HepG2 (cell line): ENCODE measurements around the gene CCNT2. TPM values are rescaled to one million over a fixed set of nuclear protein-coding genes. Genes with fewer than 3 reads are reported as not detected.
A peak's percentile ranks its signal among the peaks of the same experiment; 100 is the strongest.

Experiments
- AKAP8 ChIP-seq: sonication (generic); formaldehyde crosslinking; IDR thresholded peaks from 2 replicates; pipeline ENCODE4 v1.5.1; 2020; ENCODE audit warnings: mild to moderate bottlenecking, missing genetic modification reagents
- DNMT3B ChIP-seq: conservative IDR thresholded peaks from 2 replicates; pipeline ENCODE4 v1.6.1; 2016; ENCODE audit warnings: missing biosample characterization, control low read depth
- FOXA3 ChIP-seq: IDR thresholded peaks from 2 replicates; pipeline ENCODE4 v1.6.1; 2016; ENCODE audit warnings: missing genetic modification reagents, missing compliant biosample characterization
- GABPB1 ChIP-seq: IDR thresholded peaks from 2 replicates; pipeline ENCODE4 v1.6.1; 2016; ENCODE audit warnings: mild to moderate bottlenecking, missing genetic modification reagents, moderate library complexity, missing compliant biosample characterization
- MED13 ChIP-seq: sonication (generic); formaldehyde crosslinking; IDR thresholded peaks from 2 replicates; pipeline ENCODE4 v1.5.0; 2020; ENCODE audit warnings: missing genetic modification reagents
- REL ChIP-seq: sonication (generic); formaldehyde crosslinking; conservative IDR thresholded peaks from 2 replicates; pipeline ENCODE4 v1.8.0; 2022; ENCODE audit warnings: mild to moderate bottlenecking, missing genetic modification reagents, moderate library complexity
- SNAPC2 ChIP-seq: sonication (generic); formaldehyde crosslinking; IDR thresholded peaks from 2 replicates; pipeline ENCODE4 v1.8.1; 2022; ENCODE audit warnings: mild to moderate bottlenecking, missing genetic modification reagents
- ZNF234 ChIP-seq: sonication (generic); formaldehyde crosslinking; conservative IDR thresholded peaks from 2 replicates; pipeline ENCODE4 v1.5.1; 2020; ENCODE audit warnings: mild to moderate bottlenecking, missing genetic modification reagents
- ZNF260 ChIP-seq: sonication (generic); formaldehyde crosslinking; IDR thresholded peaks from 2 replicates; pipeline ENCODE4 v1.4.0; 2020; ENCODE audit warnings: missing genetic modification reagents, low read depth, mild to moderate bottlenecking, borderline replicate concordance
- ZNF263 ChIP-seq: sonication (generic); formaldehyde crosslinking; IDR thresholded peaks from 2 replicates; pipeline ENCODE4 v1.4.0; 2020; ENCODE audit warnings: missing genetic modification reagents
- ZNF292 ChIP-seq: sonication (generic); formaldehyde crosslinking; IDR thresholded peaks from 2 replicates; pipeline ENCODE4 v1.8.1; 2022; ENCODE audit warnings: mild to moderate bottlenecking, low read depth, missing genetic modification reagents, borderline replicate concordance
- ZNF549 ChIP-seq: sonication (generic); formaldehyde crosslinking; IDR thresholded peaks from 2 replicates; pipeline ENCODE4 v1.5.0; 2020; ENCODE audit warnings: missing genetic modification reagents
- ZNF746 ChIP-seq: sonication (generic); formaldehyde crosslinking; IDR thresholded peaks from 2 replicates; pipeline ENCODE4 v1.8.0; 2022; ENCODE audit warnings: mild to moderate bottlenecking, missing genetic modification reagents
- polyA plus RNA-seq, 8 experiments: library from polyadenylated mRNA; depleted of rRNA in 3 of 8; stranded (reverse) in 7 of 8; unstranded in 1 of 8; fragments of >200 nt; fragmentation: Illumina TruSeq in 4 of 8; extraction: Trizol in 4 of 8; gene quantifications; 2 replicates each; pipeline versions ENCODE4 v1.2.1 to v1.2.3, GENCODE V29; 2011 to 2016; ENCODE audit warnings: low read depth in 4 of 8, missing spikeins in 1 of 8, mixed read lengths in 1 of 8; ENCODE audit not compliant: insufficient read depth in 1 of 8
- total RNA-seq, 5 experiments: library from RNA; depleted of rRNA; stranded (reverse); fragments of >200 nt; fragmentation: Illumina TruSeq; extraction: Trizol; gene quantifications; 2 replicates each; pipeline ENCODE4 v1.2.3, GENCODE V29; 2016; ENCODE audit warnings: low read depth in 1 of 5
- TF ChIP-seq, protein P1 (sequence below): sonication (generic); formaldehyde crosslinking; conservative IDR thresholded peaks from 2 replicates; pipeline ENCODE4 v1.4.0; 2020; ENCODE audit warnings: mild to moderate bottlenecking, missing genetic modification reagents, moderate library complexity
- TF ChIP-seq, protein P2 (sequence below): sonication (generic); formaldehyde crosslinking; IDR thresholded peaks from 2 replicates; pipeline ENCODE4 v1.8.1; 2022; ENCODE audit warnings: low read depth, mild to moderate bottlenecking, missing genetic modification reagents
- TF ChIP-seq, protein P3 (sequence below): sonication (generic); formaldehyde crosslinking; IDR thresholded peaks from 2 replicates; pipeline ENCODE4 v1.4.0; 2020; ENCODE audit warnings: mild to moderate bottlenecking, missing genetic modification reagents, borderline replicate concordance
- TF ChIP-seq, protein P4 (sequence below): sonication (generic); formaldehyde crosslinking; IDR thresholded peaks from 2 replicates; pipeline ENCODE4 v1.4.0; 2020; ENCODE audit warnings: missing genetic modification reagents, borderline replicate concordance
- TF ChIP-seq, protein P5 (sequence below): sonication (generic); formaldehyde crosslinking; IDR thresholded peaks from 2 replicates; pipeline ENCODE4 v1.4.0; 2020; ENCODE audit warnings: missing genetic modification reagents, low read depth, mild to moderate bottlenecking, borderline replicate concordance

The CCNT2 gene
- total and polyA plus RNA-seq, 2 of the 13 experiments (the other 11 are each of a cell fraction or from before 2014, with no cell fraction given) = 22.1 to 34.4 TPM

DNA sequence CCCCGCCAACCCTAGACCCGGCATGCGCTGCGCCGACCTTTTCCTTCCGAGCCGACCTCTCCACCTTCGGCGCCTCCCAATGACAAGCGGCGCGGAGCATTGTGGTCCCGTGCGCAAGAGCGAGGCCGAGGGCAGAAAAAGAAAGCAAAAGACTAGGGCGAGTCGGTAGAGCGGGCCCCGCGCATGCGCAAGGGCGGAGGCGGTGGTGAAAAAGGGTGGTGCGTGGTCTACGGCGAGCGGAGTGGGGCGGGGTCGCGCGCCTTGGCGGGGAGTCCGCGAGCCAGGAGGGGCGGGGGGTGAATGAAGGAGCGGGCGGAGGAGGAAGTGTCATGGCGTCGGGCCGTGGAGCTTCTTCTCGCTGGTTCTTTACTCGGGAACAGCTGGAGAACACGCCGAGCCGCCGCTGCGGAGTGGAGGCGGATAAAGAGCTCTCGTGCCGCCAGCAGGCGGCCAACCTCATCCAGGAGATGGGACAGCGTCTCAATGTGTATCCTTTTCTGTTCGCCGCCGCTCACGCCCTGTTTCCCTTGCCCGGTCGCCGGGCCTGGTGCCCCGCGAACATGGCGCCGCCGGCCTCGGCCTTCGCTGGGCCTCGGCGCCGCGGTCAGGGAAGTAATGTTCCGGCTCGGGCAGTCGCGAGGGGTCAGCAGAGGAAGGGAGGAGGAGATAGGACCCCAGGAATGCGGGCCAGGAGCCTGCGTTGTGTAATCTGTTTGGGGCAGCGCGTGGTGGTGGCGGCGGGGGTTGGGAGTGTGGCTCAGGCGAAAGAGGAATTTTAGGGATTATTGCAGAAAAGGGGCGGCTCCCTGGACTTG, at the start of gene CCNT2 (continued):
- TF ChIP-seq, protein P1, sequence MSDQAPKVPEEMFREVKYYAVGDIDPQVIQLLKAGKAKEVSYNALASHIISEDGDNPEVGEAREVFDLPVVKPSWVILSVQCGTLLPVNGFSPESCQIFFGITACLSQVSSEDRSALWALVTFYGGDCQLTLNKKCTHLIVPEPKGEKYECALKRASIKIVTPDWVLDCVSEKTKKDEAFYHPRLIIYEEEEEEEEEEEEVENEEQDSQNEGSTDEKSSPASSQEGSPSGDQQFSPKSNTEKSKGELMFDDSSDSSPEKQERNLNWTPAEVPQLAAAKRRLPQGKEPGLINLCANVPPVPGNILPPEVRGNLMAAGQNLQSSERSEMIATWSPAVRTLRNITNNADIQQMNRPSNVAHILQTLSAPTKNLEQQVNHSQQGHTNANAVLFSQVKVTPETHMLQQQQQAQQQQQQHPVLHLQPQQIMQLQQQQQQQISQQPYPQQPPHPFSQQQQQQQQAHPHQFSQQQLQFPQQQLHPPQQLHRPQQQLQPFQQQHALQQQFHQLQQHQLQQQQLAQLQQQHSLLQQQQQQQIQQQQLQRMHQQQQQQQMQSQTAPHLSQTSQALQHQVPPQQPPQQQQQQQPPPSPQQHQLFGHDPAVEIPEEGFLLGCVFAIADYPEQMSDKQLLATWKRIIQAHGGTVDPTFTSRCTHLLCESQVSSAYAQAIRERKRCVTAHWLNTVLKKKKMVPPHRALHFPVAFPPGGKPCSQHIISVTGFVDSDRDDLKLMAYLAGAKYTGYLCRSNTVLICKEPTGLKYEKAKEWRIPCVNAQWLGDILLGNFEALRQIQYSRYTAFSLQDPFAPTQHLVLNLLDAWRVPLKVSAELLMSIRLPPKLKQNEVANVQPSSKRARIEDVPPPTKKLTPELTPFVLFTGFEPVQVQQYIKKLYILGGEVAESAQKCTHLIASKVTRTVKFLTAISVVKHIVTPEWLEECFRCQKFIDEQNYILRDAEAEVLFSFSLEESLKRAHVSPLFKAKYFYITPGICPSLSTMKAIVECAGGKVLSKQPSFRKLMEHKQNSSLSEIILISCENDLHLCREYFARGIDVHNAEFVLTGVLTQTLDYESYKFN (CRISPR knock-in tag) = no peak; the same call in 1 of the 2 replicates
- TF ChIP-seq, protein P2, sequence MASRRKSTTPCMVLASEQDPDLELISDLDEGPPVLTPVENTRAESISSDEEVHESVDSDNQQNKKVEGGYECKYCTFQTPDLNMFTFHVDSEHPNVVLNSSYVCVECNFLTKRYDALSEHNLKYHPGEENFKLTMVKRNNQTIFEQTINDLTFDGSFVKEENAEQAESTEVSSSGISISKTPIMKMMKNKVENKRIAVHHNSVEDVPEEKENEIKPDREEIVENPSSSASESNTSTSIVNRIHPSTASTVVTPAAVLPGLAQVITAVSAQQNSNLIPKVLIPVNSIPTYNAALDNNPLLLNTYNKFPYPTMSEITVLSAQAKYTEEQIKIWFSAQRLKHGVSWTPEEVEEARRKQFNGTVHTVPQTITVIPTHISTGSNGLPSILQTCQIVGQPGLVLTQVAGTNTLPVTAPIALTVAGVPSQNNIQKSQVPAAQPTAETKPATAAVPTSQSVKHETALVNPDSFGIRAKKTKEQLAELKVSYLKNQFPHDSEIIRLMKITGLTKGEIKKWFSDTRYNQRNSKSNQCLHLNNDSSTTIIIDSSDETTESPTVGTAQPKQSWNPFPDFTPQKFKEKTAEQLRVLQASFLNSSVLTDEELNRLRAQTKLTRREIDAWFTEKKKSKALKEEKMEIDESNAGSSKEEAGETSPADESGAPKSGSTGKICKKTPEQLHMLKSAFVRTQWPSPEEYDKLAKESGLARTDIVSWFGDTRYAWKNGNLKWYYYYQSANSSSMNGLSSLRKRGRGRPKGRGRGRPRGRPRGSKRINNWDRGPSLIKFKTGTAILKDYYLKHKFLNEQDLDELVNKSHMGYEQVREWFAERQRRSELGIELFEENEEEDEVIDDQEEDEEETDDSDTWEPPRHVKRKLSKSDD = 0 out of 2 replicates have a peak, but pooled peaks have one; percentile 76
- peak; percentile 63; the same call in 1 of the 2 replicates for TF ChIP-seq MED13 (CRISPR knock-in tag)
- no peak for TF ChIP-seq ZNF260 (CRISPR knock-in tag)
- TF ChIP-seq ZNF292 (CRISPR knock-in tag) = no peak
- 0 out of 2 replicates have a peak, but pooled peaks have one; percentile 46 for TF ChIP-seq ZNF234 (CRISPR knock-in tag)
- no peak; the same call in 1 of the 2 replicates for TF ChIP-seq FOXA3 (CRISPR knock-in tag)
- 0 out of 2 replicates have a peak, but pooled peaks have one; percentile 29 for TF ChIP-seq DNMT3B (CRISPR knock-in tag)
- no peak for TF ChIP-seq AKAP8
- peak; percentile 88 for TF ChIP-seq ZNF746 (CRISPR knock-in tag)
- TF ChIP-seq, protein P3, sequence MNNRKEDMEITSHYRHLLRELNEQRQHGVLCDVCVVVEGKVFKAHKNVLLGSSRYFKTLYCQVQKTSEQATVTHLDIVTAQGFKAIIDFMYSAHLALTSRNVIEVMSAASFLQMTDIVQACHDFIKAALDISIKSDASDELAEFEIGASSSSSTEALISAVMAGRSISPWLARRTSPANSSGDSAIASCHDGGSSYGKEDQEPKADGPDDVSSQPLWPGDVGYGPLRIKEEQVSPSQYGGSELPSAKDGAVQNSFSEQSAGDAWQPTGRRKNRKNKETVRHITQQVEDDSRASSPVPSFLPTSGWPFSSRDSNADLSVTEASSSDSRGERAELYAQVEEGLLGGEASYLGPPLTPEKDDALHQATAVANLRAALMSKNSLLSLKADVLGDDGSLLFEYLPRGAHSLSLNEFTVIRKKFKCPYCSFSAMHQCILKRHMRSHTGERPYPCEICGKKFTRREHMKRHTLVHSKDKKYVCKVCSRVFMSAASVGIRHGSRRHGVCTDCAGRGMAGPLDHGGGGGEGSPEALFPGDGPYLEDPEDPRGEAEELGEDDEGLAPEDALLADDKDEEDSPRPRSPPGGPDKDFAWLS (CRISPR knock-in tag) = no peak; the same call in 1 of the 2 replicates
- TF ChIP-seq REL (CRISPR knock-in tag) = peak; percentile 84
- TF ChIP-seq ZNF263 = no peak
- TF ChIP-seq, protein P4, sequence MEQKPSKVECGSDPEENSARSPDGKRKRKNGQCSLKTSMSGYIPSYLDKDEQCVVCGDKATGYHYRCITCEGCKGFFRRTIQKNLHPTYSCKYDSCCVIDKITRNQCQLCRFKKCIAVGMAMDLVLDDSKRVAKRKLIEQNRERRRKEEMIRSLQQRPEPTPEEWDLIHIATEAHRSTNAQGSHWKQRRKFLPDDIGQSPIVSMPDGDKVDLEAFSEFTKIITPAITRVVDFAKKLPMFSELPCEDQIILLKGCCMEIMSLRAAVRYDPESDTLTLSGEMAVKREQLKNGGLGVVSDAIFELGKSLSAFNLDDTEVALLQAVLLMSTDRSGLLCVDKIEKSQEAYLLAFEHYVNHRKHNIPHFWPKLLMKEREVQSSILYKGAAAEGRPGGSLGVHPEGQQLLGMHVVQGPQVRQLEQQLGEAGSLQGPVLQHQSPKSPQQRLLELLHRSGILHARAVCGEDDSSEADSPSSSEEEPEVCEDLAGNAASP = peak; percentile 16; the same call in 1 of the 2 replicates
- TF ChIP-seq SNAPC2 (CRISPR knock-in tag) = peak; percentile 81
- peak; percentile 88 for TF ChIP-seq GABPB1 (CRISPR knock-in tag)
- TF ChIP-seq, protein P5, sequence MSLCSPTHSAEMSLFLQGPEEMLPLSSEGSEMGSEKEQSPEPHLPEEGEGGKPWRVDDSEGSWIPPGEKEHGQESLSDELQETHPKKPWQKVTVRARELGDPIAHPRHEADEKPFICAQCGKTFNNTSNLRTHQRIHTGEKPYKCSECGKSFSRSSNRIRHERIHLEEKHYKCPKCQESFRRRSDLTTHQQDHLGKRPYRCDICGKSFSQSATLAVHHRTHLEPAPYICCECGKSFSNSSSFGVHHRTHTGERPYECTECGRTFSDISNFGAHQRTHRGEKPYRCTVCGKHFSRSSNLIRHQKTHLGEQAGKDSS (CRISPR knock-in tag) = no peak
- TF ChIP-seq ZNF549 = no peak
